Prostate gland (tissue), 2 donors: Measurements from ENCODE around the gene ARSB.

Experiments used
- CTCF ChIP-seq, 4 experiments: fragments of 200-600 bp in 2 of 4; fragments of 450-650 bp in 2 of 4; sonication (generic) in 2 of 4; IDR thresholded peaks; 1 replicate in 3 of 4; 2 replicates in 1 of 4; pipeline ENCODE4 v1.5.1; 2016 to 2019; ENCODE audit warnings: antibody characterized with exemption in 4 of 4, mild to moderate bottlenecking in 2 of 4, moderate library complexity in 2 of 4
- POLR2A ChIP-seq: fragments of 450-650 bp; IDR thresholded peaks from one replicate; pipeline ENCODE4 v1.6.1; 2016; ENCODE audit warnings: antibody characterized with exemption, mild to moderate bottlenecking

GRCh38 chr5:78858364-78858763, 126.7 kb downstream of the ARSB start:
- TF ChIP-seq POLR2A, result no peak
- TF ChIP-seq CTCF (IDR thresholded peaks at IDR 0.05), result no peak
